ENCODE results near the gene KIAA0232.

The KIAA0232 gene

GRCh38 chr4:6839579-6839978, 57.1 kb downstream of the KIAA0232 start:
- H3K36me3 ChIP-seq (ENCODE audit: control insufficient read depth, insufficient read depth, low read length), result peaks cover 17% of the 10 kb centered on the region
- H3K27ac ChIP-seq (ENCODE audit: low read depth, low read length), result peak overlapping the region; percentile 36

DNA sequence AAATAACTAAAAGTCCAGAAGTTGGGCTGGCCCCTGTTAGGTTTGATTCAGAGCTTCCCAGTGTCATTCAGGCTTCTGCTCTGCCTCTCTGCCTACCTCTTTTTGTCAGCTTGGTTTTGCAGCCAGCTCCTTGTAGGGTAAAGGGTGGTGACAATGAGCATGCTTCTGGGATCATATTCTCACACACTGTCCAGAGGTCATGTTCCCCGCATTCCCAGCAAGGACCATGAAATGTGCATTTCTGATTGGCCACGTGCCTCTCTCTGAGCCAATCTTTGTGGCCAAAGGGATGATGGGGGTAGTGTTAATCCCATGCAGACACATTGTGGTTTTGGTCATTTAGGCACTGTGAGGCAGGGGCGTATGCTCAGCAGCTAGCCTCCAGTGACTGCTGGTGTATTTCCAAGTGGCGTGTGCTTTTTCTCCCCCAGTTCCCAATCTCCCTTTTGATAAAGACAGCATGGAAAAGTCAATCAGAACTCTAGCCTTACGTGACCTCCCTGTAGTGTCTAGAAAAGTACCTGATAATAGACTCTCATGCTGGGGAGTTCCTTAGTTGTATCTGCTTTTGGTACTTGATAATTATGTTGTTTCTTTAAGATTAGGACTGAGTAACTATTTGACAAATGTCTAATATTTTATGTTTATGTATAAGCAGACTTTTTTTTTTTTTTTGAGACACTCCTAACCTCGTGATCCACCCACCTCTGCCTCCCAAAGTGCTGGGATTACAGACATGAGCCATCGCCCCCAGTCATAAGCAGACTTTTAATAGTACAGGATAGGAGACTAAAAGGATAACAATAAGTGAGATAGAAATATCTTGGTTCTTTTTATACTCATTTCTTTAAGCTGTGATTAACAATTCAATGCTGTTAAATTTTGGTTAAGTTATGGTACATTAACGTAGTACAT, 57.8 kb downstream of the KIAA0232 start:
- Histone ChIP-seq H3K36me3 (ENCODE audit: control insufficient read depth, insufficient read depth, low read length) (peaks cover 21% of the 10 kb centered on the region), H3K9ac (ENCODE audit: low read depth, low read length) (no peak overlapping the region), H3K4me3 (ENCODE audit: low read depth, low read length) (no peak overlapping the region), H3K27me3 (ENCODE audit: control insufficient read depth, insufficient read depth, low read length) (no peaks in the 10 kb centered on the region), H3K4me1 (ENCODE audit: control insufficient read depth, insufficient read depth, low read length) (peaks cover 9% of the 10 kb centered on the region; the same call in 1 of the 2 replicates), H3K27ac (ENCODE audit: low read depth, low read length) (peak overlapping the region; percentile 36), H3K9me3 (ENCODE audit: control insufficient read depth, insufficient read depth, low read length) (no peaks in the 10 kb centered on the region)

More at GRCh38 chr4:6839579-6839978, 57.1 kb downstream of the KIAA0232 start:
- no peaks in the 10 kb centered on the region for H3K27me3 ChIP-seq (ENCODE audit: control insufficient read depth, insufficient read depth, low read length)
- no peak overlapping the region for H3K9ac ChIP-seq (ENCODE audit: low read depth, low read length)
- peaks cover 7% of the 10 kb centered on the region; the same call in 1 of the 2 replicates for H3K4me1 ChIP-seq (ENCODE audit: control insufficient read depth, insufficient read depth, low read length)
- H3K4me3 ChIP-seq (ENCODE audit: low read depth, low read length), result no peak overlapping the region
- no peaks in the 10 kb centered on the region for H3K9me3 ChIP-seq (ENCODE audit: control insufficient read depth, insufficient read depth, low read length)

DNA sequence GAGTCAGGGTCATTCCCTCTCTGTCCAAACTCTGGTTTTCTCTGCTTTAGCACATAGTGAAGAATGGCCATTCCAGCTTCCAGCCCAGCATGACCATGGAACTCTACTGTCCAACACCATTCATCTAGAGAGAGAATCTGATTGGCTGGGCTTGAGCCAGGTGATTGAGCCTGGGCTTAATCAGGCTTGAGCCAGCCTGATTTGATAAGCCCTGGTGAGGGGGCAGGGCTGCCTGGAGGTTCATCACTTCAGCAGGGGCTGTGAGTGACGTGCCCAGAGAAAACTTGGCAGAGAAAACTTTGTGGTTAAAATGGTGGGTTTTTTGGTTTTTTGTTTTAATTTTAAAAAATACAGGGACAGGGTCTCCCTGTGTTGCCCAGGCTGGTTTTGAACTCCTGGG, 62.5 kb downstream of the KIAA0232 start:
- Histone ChIP-seq H3K27ac (ENCODE audit: low read depth, low read length) (no peak overlapping the region), H3K36me3 (ENCODE audit: control insufficient read depth, insufficient read depth, low read length) (peaks cover 21% of the 10 kb centered on the region), H3K27me3 (ENCODE audit: control insufficient read depth, insufficient read depth, low read length) (no peaks in the 10 kb centered on the region), H3K9ac (ENCODE audit: low read depth, low read length) (no peak overlapping the region), H3K9me3 (ENCODE audit: control insufficient read depth, insufficient read depth, low read length) (no peaks in the 10 kb centered on the region), H3K4me1 (ENCODE audit: control insufficient read depth, insufficient read depth, low read length) (peaks cover 46% of the 10 kb centered on the region), H3K4me3 (ENCODE audit: low read depth, low read length) (no peak overlapping the region)

DNA sequence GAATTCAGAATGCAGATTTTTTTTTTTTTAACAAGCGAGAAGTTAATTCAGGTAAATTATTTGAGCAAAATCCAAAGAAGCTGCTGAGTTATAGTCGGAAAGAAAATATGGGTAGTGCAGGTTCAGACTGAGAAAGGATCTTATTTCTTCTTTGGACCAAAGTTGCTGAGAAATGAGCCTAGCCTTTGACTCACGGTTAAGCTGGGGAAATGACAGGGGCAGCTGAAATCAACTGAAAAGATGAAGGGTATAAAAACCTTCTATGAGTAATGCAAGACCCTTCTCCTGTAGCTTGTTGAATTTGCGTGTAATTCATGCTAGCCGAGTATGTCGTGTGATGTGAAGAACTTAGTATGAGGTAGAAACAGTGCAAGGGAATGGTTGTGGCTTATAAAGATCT, 63.0 kb downstream of the KIAA0232 start:
- Histone ChIP-seq H3K27me3 (ENCODE audit: control insufficient read depth, insufficient read depth, low read length) (no peaks in the 10 kb centered on the region), H3K4me1 (ENCODE audit: control insufficient read depth, insufficient read depth, low read length) (peaks cover 46% of the 10 kb centered on the region), H3K4me3 (ENCODE audit: low read depth, low read length) (no peak overlapping the region), H3K27ac (ENCODE audit: low read depth, low read length) (no peak overlapping the region), H3K36me3 (ENCODE audit: control insufficient read depth, insufficient read depth, low read length) (peaks cover 21% of the 10 kb centered on the region), H3K9ac (ENCODE audit: low read depth, low read length) (no peak overlapping the region), H3K9me3 (ENCODE audit: control insufficient read depth, insufficient read depth, low read length) (no peaks in the 10 kb centered on the region)

DNA sequence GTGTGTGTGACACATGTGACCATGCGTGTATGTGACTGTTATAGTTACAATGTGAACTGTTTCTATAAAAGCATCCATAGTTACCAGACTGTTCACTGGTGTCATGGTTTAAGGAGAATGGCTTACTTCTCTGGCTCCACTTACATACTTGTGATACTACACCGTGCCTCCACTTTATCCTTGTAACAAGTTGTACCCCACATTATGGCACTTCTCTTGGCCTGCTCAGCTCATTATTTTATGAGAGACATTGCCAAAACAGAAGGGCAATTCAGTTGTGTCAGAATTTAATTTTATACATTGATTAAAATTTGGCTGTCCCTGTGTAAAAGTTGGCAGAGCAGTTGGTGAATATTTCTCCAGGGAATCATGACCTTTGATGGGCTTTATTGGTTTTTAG, 64.7 kb downstream of the KIAA0232 start:
- H3K27me3 ChIP-seq (ENCODE audit: control insufficient read depth, insufficient read depth, low read length), result no peaks in the 10 kb centered on the region
- peaks cover 17% of the 10 kb centered on the region for H3K36me3 ChIP-seq (ENCODE audit: control insufficient read depth, insufficient read depth, low read length)
- peaks cover 46% of the 10 kb centered on the region for H3K4me1 ChIP-seq (ENCODE audit: control insufficient read depth, insufficient read depth, low read length)
- peak overlapping the region; percentile 72 for H3K27ac ChIP-seq (ENCODE audit: low read depth, low read length)
- no peak overlapping the region for H3K9ac ChIP-seq (ENCODE audit: low read depth, low read length)
- H3K9me3 ChIP-seq (ENCODE audit: control insufficient read depth, insufficient read depth, low read length), result no peaks in the 10 kb centered on the region
- peak overlapping the region; percentile 39; the same call in 1 of the 2 replicates for H3K4me3 ChIP-seq (ENCODE audit: low read depth, low read length)

DNA sequence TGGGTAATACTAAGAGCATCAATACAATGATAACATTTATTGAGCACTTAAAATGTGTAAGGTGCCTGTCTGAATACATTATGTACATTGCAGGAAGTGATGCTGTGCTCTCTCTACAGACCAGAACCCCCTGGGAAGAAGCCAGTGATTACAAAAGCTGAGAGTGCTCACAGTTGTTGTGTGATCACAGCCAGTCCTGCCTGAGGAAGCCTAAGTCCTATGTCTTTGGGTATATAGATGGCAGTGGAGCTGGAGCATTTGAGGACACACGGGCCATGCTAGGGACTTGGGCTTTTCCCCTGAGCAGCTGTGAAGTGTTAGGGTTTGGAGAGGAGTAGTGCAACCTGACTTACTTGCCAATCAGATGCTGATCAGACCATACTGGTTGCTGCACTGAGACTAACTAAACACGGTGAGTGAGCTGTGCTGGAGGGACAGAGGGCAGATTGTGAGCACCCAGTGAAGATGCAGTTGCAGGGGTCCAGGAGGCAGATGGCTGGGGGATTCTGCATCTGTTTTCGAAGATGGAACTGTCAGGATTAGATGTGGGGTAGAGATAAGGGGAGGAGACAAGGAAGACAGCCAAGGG, 66.3 kb downstream of the KIAA0232 start:
- Histone ChIP-seq H3K9me3 (ENCODE audit: control insufficient read depth, insufficient read depth, low read length) (0 out of 2 replicates have a peak, but pooled peaks cover 4% of the 10 kb centered on the region), H3K4me1 (ENCODE audit: control insufficient read depth, insufficient read depth, low read length) (peaks cover 48% of the 10 kb centered on the region), H3K27me3 (ENCODE audit: control insufficient read depth, insufficient read depth, low read length) (no peaks in the 10 kb centered on the region), H3K4me3 (ENCODE audit: low read depth, low read length) (no peak overlapping the region), H3K36me3 (ENCODE audit: control insufficient read depth, insufficient read depth, low read length) (peaks cover 22% of the 10 kb centered on the region), H3K9ac (ENCODE audit: low read depth, low read length) (no peak overlapping the region), H3K27ac (ENCODE audit: low read depth, low read length) (peak overlapping the region; percentile 72)

GRCh38 chr4:6849691-6850090, 67.2 kb downstream of the KIAA0232 start:
- no peaks in the 10 kb centered on the region for H3K27me3 ChIP-seq (ENCODE audit: control insufficient read depth, insufficient read depth, low read length)
- H3K9me3 ChIP-seq (ENCODE audit: control insufficient read depth, insufficient read depth, low read length), result 0 out of 2 replicates have a peak, but pooled peaks cover 4% of the 10 kb centered on the region
- peaks cover 20% of the 10 kb centered on the region for H3K36me3 ChIP-seq (ENCODE audit: control insufficient read depth, insufficient read depth, low read length)
- no peak overlapping the region for H3K4me3 ChIP-seq (ENCODE audit: low read depth, low read length)
- no peak overlapping the region for H3K27ac ChIP-seq (ENCODE audit: low read depth, low read length)
- no peak overlapping the region for H3K9ac ChIP-seq (ENCODE audit: low read depth, low read length)
- H3K4me1 ChIP-seq (ENCODE audit: control insufficient read depth, insufficient read depth, low read length), result peaks cover 56% of the 10 kb centered on the region

DNA sequence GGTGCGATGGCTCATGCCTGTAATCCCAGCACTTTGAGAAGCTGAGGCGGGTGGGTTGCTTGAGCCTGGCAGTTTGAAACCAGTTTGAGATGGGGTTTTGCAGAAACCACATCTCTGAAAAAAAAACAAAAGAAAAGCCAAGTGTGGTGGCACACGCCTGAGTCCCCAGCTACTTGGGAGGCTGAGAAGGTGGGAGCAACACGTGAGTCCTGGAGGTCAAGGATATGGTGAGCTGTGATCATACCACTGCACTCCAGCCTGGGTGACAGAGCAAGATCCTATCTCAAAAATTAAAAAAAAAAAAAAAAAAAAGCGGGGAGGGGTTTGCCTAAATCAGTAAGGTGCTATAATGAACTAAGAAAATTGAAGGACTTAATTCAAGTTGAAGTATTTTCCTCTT, 68.9 kb downstream of the KIAA0232 start:
- Histone ChIP-seq H3K27me3 (ENCODE audit: control insufficient read depth, insufficient read depth, low read length) (no peaks in the 10 kb centered on the region), H3K9ac (ENCODE audit: low read depth, low read length) (no peak overlapping the region), H3K9me3 (ENCODE audit: control insufficient read depth, insufficient read depth, low read length) (0 out of 2 replicates have a peak, but pooled peaks cover 4% of the 10 kb centered on the region), H3K36me3 (ENCODE audit: control insufficient read depth, insufficient read depth, low read length) (peaks cover 14% of the 10 kb centered on the region), H3K4me1 (ENCODE audit: control insufficient read depth, insufficient read depth, low read length) (peaks cover 43% of the 10 kb centered on the region), H3K4me3 (ENCODE audit: low read depth, low read length) (no peak overlapping the region), H3K27ac (ENCODE audit: low read depth, low read length) (no peak overlapping the region)

DNA sequence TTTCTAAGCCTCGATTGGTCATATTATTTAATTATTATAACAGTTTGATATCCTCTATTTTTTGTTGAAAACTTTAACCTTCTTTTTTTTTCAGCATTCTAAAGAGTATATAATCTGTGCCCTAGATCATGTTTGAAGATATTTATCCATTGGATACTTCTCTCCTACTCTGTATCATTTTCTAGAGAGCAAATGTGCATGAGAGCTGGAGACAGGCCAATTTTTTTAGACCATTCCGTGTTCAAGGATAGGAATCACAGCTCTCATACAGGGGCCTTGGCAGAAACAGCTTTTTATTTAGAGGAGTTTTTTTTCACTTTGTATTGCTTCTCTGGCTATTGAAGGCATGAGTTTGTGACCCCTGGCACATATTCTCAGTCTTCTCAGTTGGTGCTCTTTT, 69.4 kb downstream of the KIAA0232 start:
- Histone ChIP-seq H3K27me3 (ENCODE audit: control insufficient read depth, insufficient read depth, low read length) (no peaks in the 10 kb centered on the region), H3K36me3 (ENCODE audit: control insufficient read depth, insufficient read depth, low read length) (peaks cover 18% of the 10 kb centered on the region), H3K9me3 (ENCODE audit: control insufficient read depth, insufficient read depth, low read length) (0 out of 2 replicates have a peak, but pooled peaks cover 4% of the 10 kb centered on the region), H3K9ac (ENCODE audit: low read depth, low read length) (no peak overlapping the region), H3K27ac (ENCODE audit: low read depth, low read length) (no peak overlapping the region), H3K4me1 (ENCODE audit: control insufficient read depth, insufficient read depth, low read length) (peaks cover 38% of the 10 kb centered on the region), H3K4me3 (ENCODE audit: low read depth, low read length) (no peak overlapping the region)

- no peak overlapping the region for H3K4me3 ChIP-seq (ENCODE audit: low read depth, low read length)
- H3K36me3 ChIP-seq (ENCODE audit: control insufficient read depth, insufficient read depth, low read length), result peaks cover 24% of the 10 kb centered on the region
- 0 out of 2 replicates have a peak, but pooled peaks cover 4% of the 10 kb centered on the region for H3K9me3 ChIP-seq (ENCODE audit: control insufficient read depth, insufficient read depth, low read length)
- H3K9ac ChIP-seq (ENCODE audit: low read depth, low read length), result no peak overlapping the region
- peaks cover 32% of the 10 kb centered on the region for H3K4me1 ChIP-seq (ENCODE audit: control insufficient read depth, insufficient read depth, low read length)
- no peak overlapping the region for H3K27ac ChIP-seq (ENCODE audit: low read depth, low read length)
- H3K27me3 ChIP-seq (ENCODE audit: control insufficient read depth, insufficient read depth, low read length), result no peaks in the 10 kb centered on the region
Observed at GRCh38 chr4:6852582-6852981, 70.1 kb downstream of the KIAA0232 start.

Measured in HUES48 (cell line).